Body of pancreas (tissue), 4 donors: Measurements from ENCODE around the gene NKAIN4.

Experiments used
- CTCF ChIP-seq, 7 experiments: fragments of 450-650 bp in 4 of 7; fragments of 200-600 bp in 3 of 7; sonication (generic) in 3 of 7; IDR thresholded peaks; one replicate each; pipeline ENCODE4 v1.5.1; 2016 to 2019; ENCODE audit warnings: antibody characterized with exemption in 7 of 7
- POLR2A ChIP-seq, 3 donors: fragments of 450-650 bp; IDR thresholded peaks; one replicate each; pipeline ENCODE4 v1.6.1; 2016; ENCODE audit warnings: antibody characterized with exemption in 3 of 3, mild to moderate bottlenecking in 2 of 3

GRCh38 chr20:63264519-63264918, 10.3 kb upstream of the NKAIN4 start:
- TF ChIP-seq CTCF (IDR thresholded peaks at IDR 0.05), result no peak
- TF ChIP-seq POLR2A (IDR thresholded peaks at IDR 0.05), result no peak
